ENCODE measurements around the gene JUNB.

JUNB gene

DNA sequence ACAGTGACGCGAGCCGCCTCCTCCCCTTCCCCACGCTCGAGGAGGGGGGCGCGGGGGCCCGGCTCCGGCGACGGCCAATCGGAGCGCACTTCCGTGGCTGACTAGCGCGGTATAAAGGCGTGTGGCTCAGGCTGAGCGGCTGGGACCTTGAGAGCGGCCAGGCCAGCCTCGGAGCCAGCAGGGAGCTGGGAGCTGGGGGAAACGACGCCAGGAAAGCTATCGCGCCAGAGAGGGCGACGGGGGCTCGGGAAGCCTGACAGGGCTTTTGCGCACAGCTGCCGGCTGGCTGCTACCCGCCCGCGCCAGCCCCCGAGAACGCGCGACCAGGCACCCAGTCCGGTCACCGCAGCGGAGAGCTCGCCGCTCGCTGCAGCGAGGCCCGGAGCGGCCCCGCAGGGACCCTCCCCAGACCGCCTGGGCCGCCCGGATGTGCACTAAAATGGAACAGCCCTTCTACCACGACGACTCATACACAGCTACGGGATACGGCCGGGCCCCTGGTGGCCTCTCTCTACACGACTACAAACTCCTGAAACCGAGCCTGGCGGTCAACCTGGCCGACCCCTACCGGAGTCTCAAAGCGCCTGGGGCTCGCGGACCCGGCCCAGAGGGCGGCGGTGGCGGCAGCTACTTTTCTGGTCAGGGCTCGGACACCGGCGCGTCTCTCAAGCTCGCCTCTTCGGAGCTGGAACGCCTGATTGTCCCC lies at the start of gene JUNB:
Gene JUNB, plus strand, starts transcription at position 142 of the 706 bp plus-strand sequence. Its CDS starts 286 bp downstream, at position 428.
- no peak for TF ChIP-seq ZFP30 (CRISPR knock-in tag; IDR thresholded peaks at IDR 0.05)
- TF ChIP-seq RARB (CRISPR knock-in tag; IDR thresholded peaks at IDR 0.05) = no peak
- TF ChIP-seq ISL1 (CRISPR knock-in tag; IDR thresholded peaks at IDR 0.05) = no peak
- TF ChIP-seq CSRNP3 (CRISPR knock-in tag; IDR thresholded peaks at IDR 0.05) = 0 out of 2 replicates have a peak, but pooled peaks have one; percentile 53
- TF ChIP-seq, protein P1, sequence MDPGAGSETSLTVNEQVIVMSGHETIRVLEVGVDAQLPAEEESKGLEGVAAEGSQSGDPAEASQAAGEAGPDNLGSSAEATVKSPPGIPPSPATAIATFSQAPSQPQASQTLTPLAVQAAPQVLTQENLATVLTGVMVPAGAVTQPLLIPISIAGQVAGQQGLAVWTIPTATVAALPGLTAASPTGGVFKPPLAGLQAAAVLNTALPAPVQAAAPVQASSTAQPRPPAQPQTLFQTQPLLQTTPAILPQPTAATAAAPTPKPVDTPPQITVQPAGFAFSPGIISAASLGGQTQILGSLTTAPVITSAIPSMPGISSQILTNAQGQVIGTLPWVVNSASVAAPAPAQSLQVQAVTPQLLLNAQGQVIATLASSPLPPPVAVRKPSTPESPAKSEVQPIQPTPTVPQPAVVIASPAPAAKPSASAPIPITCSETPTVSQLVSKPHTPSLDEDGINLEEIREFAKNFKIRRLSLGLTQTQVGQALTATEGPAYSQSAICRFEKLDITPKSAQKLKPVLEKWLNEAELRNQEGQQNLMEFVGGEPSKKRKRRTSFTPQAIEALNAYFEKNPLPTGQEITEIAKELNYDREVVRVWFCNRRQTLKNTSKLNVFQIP (CRISPR knock-in tag; IDR thresholded peaks at IDR 0.05; ENCODE audit: borderline replicate concordance, low read depth) = no peak
- no peak; the same call in 1 of the 2 replicates for TF ChIP-seq ZNF565 (CRISPR knock-in tag; conservative IDR thresholded peaks at IDR 0.05; ENCODE audit: low read depth)
- TF ChIP-seq PPARA (CRISPR knock-in tag; IDR thresholded peaks at IDR 0.05; ENCODE audit: borderline replicate concordance) = no peak
- TF ChIP-seq, protein P2, sequence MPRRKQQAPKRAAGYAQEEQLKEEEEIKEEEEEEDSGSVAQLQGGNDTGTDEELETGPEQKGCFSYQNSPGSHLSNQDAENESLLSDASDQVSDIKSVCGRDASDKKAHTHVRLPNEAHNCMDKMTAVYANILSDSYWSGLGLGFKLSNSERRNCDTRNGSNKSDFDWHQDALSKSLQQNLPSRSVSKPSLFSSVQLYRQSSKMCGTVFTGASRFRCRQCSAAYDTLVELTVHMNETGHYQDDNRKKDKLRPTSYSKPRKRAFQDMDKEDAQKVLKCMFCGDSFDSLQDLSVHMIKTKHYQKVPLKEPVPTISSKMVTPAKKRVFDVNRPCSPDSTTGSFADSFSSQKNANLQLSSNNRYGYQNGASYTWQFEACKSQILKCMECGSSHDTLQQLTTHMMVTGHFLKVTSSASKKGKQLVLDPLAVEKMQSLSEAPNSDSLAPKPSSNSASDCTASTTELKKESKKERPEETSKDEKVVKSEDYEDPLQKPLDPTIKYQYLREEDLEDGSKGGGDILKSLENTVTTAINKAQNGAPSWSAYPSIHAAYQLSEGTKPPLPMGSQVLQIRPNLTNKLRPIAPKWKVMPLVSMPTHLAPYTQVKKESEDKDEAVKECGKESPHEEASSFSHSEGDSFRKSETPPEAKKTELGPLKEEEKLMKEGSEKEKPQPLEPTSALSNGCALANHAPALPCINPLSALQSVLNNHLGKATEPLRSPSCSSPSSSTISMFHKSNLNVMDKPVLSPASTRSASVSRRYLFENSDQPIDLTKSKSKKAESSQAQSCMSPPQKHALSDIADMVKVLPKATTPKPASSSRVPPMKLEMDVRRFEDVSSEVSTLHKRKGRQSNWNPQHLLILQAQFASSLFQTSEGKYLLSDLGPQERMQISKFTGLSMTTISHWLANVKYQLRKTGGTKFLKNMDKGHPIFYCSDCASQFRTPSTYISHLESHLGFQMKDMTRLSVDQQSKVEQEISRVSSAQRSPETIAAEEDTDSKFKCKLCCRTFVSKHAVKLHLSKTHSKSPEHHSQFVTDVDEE (CRISPR knock-in tag; IDR thresholded peaks at IDR 0.05) = no peak
- TF ChIP-seq ARNTL (CRISPR knock-in tag; IDR thresholded peaks at IDR 0.05; ENCODE audit: borderline replicate concordance, low read depth) = no peak
- peak; percentile 55; the same call in 1 of the 2 replicates for TF ChIP-seq ZNF70 (CRISPR knock-in tag; IDR thresholded peaks at IDR 0.05)
- no peak for TF ChIP-seq ZNF8 (CRISPR knock-in tag; IDR thresholded peaks at IDR 0.05)
- no peak for TF ChIP-seq BACH2 (CRISPR knock-in tag; IDR thresholded peaks at IDR 0.05; ENCODE audit: borderline replicate concordance)
- TF ChIP-seq CREB5 (CRISPR knock-in tag; IDR thresholded peaks at IDR 0.05; ENCODE audit: low read depth) = no peak; the same call in 1 of the 2 replicates
- TF ChIP-seq CSDC2 (CRISPR knock-in tag; IDR thresholded peaks at IDR 0.05) = no peak
- TF ChIP-seq SNAI2 (CRISPR knock-in tag; IDR thresholded peaks at IDR 0.05) = no peak
- TF ChIP-seq TOX (CRISPR knock-in tag; IDR thresholded peaks at IDR 0.05; ENCODE audit: borderline replicate concordance) = peak; percentile 59; the same call in 1 of the 2 replicates
- 0 out of 2 replicates have a peak, but pooled peaks have one; percentile 28 for TF ChIP-seq ESRRG (CRISPR knock-in tag; IDR thresholded peaks at IDR 0.05)
- TF ChIP-seq TCF4 (CRISPR knock-in tag; IDR thresholded peaks at IDR 0.05; ENCODE audit: borderline replicate concordance) = no peak
- TF ChIP-seq OSR1 (CRISPR knock-in tag; IDR thresholded peaks at IDR 0.05) = no peak
- peak; percentile 57 for TF ChIP-seq ZFP3 (CRISPR knock-in tag; IDR thresholded peaks at IDR 0.05)
- peak; percentile 76; the same call in 1 of the 2 replicates for TF ChIP-seq ZC3H10 (CRISPR knock-in tag; IDR thresholded peaks at IDR 0.05)
- TF ChIP-seq, protein P3, sequence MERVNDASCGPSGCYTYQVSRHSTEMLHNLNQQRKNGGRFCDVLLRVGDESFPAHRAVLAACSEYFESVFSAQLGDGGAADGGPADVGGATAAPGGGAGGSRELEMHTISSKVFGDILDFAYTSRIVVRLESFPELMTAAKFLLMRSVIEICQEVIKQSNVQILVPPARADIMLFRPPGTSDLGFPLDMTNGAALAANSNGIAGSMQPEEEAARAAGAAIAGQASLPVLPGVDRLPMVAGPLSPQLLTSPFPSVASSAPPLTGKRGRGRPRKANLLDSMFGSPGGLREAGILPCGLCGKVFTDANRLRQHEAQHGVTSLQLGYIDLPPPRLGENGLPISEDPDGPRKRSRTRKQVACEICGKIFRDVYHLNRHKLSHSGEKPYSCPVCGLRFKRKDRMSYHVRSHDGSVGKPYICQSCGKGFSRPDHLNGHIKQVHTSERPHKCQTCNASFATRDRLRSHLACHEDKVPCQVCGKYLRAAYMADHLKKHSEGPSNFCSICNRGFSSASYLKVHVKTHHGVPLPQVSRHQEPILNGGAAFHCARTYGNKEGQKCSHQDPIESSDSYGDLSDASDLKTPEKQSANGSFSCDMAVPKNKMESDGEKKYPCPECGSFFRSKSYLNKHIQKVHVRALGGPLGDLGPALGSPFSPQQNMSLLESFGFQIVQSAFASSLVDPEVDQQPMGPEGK (CRISPR knock-in tag; IDR thresholded peaks at IDR 0.05; ENCODE audit: borderline replicate concordance) = peak; percentile 91
- peak; percentile 95 for TF ChIP-seq GLIS3 (CRISPR knock-in tag; IDR thresholded peaks at IDR 0.05)
- peak; percentile 59 for ATAC-seq
